Upper lobe of right lung (tissue), 1 donor: ENCODE data around the gene NEK5. TPM values are rescaled to one million over a fixed set of nuclear protein-coding genes. Genes with fewer than 3 reads are reported as not detected.
"Not testable (repeated sequence)": the region's sequence is repeated elsewhere in the genome, so short reads cannot be mapped to it uniquely, and the experiment has no call there.

Source experiments
- ATAC-seq: fragments of 200-7000 bp; cut with Tn5 transposase; one replicate; pipeline ENCODE4 v1.9.1; 2020; ENCODE audit warnings: mild to moderate bottlenecking, moderate library complexity
- DNase-seq: peaks from one replicate; pipeline ENCODE4 v3.0.0-alpha.2; 2020
- H3K27ac ChIP-seq: fragments of 200-600 bp; one replicate; pipeline ENCODE4 v1.8.0; 2022
- H3K27me3 ChIP-seq: fragments of 200-600 bp; one replicate; pipeline ENCODE4 v1.8.0; 2022; ENCODE audit warnings: mild to moderate bottlenecking
- H3K36me3 ChIP-seq: fragments of 200-600 bp; one replicate; pipeline ENCODE4 v1.8.0; 2022
- H3K4me1 ChIP-seq: fragments of 200-600 bp; one replicate; pipeline ENCODE4 v1.8.0; 2022
- H3K4me3 ChIP-seq: fragments of 200-600 bp; one replicate; pipeline ENCODE4 v1.8.0; 2022; ENCODE audit warnings: mild to moderate bottlenecking
- H3K9me3 ChIP-seq: fragments of 200-600 bp; one replicate; pipeline ENCODE4 v1.8.0; 2022
- intact Hi-C: fragments of 100-400 bp; cut with DNase I; formaldehyde crosslinking; loops from one replicate; pipeline ENCODE4 v1.11.0; 2022
- total RNA-seq: library from RNA; stranded (reverse); fragmentation: NEBNext Ultra II Directional; extraction: Animal tissue kit (Norgen Biotek cat#: 25700); gene quantifications from one replicate; pipeline ENCODE4 v1.2.1, GENCODE V29; 2021
- TF ChIP-seq, protein P1 (sequence below): fragments of 200-600 bp; IDR thresholded peaks from one replicate; pipeline ENCODE4 v1.8.0; 2022; ENCODE audit warnings: antibody characterized with exemption
- donor health status: DM: no; HTN: yes; CAD: no; lungs with severe emphysema.

The NEK5 gene
- total RNA-seq, 1 donor from 2014 or later, result 0.52 TPM

DNA sequence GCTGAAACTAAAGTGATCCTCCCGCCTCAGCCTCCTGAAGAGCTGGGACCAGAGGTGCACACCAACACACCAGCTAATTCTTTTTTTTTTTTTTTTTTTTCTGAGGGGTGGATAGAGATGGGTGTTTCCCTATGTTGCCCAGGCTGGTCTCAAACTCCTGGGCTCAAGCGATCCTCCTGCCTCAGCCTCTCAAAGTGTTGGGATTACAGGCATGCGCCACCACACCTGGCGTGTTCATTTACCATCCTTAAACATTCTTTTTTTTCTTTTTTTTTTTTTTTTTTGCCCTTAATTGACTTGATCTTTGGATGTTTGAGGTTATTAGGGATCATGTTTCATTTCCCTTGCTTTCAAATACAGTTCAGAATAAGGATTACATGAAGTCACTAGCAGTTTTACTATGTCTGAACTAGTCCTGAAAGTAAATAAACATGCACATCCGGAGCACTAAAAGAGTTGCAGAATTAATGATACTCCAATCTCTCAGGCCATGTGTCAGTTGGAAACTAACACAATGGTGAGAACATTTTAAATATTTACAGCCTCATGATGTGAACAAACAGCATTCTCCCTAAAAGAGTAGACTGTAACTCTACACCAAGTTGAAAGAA lies 94.2 kb downstream of the NEK5 start:
- intact Hi-C loops, result no loop called here
- Histone ChIP-seq H3K4me1 (no peaks in the 10 kb centered on the region), H3K36me3 (no peaks in the 10 kb centered on the region), H3K27ac (no peak overlapping the region), H3K9me3 (no peaks in the 10 kb centered on the region), H3K27me3 (no peaks in the 10 kb centered on the region), H3K4me3 (no peak overlapping the region)
- ATAC-seq (no peak), DNase-seq (no peak)
- TF ChIP-seq, protein P1, sequence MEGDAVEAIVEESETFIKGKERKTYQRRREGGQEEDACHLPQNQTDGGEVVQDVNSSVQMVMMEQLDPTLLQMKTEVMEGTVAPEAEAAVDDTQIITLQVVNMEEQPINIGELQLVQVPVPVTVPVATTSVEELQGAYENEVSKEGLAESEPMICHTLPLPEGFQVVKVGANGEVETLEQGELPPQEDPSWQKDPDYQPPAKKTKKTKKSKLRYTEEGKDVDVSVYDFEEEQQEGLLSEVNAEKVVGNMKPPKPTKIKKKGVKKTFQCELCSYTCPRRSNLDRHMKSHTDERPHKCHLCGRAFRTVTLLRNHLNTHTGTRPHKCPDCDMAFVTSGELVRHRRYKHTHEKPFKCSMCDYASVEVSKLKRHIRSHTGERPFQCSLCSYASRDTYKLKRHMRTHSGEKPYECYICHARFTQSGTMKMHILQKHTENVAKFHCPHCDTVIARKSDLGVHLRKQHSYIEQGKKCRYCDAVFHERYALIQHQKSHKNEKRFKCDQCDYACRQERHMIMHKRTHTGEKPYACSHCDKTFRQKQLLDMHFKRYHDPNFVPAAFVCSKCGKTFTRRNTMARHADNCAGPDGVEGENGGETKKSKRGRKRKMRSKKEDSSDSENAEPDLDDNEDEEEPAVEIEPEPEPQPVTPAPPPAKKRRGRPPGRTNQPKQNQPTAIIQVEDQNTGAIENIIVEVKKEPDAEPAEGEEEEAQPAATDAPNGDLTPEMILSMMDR, result no peak

DNA sequence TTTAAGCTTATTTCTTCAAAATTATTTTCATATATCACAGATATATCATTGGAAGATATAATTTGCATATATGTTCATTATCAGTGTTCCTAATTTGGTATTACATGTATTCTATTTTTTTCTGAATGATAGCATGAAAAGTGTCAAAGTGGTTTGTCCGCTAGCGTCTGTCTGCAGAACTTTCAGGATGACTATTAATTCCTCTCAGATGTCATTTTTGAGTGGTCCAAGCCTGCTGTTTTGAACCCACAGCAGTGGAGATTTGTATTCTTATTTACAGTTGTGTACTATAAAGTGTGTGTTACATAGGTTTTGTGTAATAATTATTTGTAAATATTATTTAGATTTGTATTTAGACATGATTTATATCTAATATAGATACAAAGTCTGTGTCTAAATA lies 95.8 kb downstream of the NEK5 start:
- intact Hi-C loops, result no loop called here
- H3K36me3 ChIP-seq, result peaks cover 11% of the 10 kb centered on the region
- DNase-seq, result no peak
- no peaks in the 10 kb centered on the region for H3K9me3 ChIP-seq
- H3K4me1 ChIP-seq, result no peaks in the 10 kb centered on the region
- TF ChIP-seq, protein P1, result no peak
- ATAC-seq, result no peak
- no peaks in the 10 kb centered on the region for H3K27me3 ChIP-seq
- H3K27ac ChIP-seq, result no peak overlapping the region
- H3K4me3 ChIP-seq, result no peak overlapping the region

DNA sequence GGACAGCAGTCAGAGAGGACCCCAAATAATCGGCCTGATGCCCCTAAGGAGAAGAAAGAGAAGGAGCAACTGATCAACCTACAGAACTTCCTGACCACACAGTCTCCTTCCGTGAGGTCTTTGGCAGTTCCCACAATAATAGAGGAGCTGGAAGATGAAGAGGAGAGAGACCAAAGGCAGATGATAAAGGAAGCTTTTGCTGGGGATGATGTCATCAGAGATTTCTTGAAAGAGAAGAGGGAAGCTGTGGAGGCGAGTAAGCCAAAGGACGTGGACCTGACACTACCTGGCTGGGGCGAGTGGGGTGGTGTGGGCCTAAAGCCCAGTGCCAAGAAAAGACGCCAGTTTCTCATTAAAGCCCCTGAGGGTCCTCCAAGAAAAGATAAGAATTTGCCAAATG lies 98.5 kb downstream of the NEK5 start:
- DNase-seq, H3K27ac ChIP-seq, H3K9me3 ChIP-seq, ATAC-seq, H3K4me3 ChIP-seq, H3K27me3 ChIP-seq, intact Hi-C loops, H3K4me1 ChIP-seq: not testable (repeated sequence)
- peaks cover 13% of the 10 kb centered on the region for H3K36me3 ChIP-seq

DNA sequence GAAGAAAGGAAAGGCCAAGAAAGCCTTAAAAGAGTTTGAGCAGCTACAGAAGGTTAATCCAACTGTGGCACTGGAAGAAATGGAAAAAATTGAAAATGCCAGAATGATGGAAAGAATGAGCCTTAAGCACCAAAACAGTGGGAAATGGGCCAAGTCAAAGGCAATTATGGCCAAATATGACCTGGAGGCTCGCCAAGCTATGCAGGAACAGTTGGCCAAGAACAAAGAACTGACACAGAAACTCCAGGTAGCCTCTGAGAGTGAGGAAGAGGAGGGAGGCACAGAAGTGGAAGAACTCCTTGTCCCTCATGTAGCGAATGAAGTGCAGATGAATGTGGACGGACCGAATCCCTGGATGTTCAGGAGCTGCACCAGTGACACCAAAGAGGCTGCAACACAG lies 99.3 kb downstream of the NEK5 start:
- peaks cover 21% of the 10 kb centered on the region for H3K36me3 ChIP-seq
- no peaks in the 10 kb centered on the region for H3K4me1 ChIP-seq
- H3K4me3 ChIP-seq, result no peak overlapping the region
- ATAC-seq, result no peak
- TF ChIP-seq, protein P1, result no peak
- H3K27me3 ChIP-seq, result no peaks in the 10 kb centered on the region
- DNase-seq, result no peak
- intact Hi-C loops, result no loop called here
- no peak overlapping the region for H3K27ac ChIP-seq
- H3K9me3 ChIP-seq, result no peaks in the 10 kb centered on the region

DNA sequence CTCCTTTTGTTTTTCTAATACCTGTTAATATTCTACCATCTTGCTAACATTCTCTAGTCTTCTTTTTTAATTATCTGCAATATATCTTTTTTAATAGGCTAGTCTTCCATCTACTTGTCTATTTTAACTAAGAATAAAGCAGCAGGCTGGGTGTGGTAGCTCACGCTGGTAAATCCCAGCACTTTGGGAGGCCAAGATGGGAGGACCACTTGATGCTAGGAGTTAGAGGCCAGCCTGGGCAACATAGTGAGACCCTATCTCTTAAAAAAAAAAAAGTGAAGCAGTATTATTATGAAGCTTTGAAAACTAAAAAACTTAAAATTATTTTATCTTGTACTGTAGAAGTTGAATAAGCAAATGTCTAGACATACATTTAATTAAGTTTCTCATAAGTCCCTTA lies 101.0 kb downstream of the NEK5 start:
- TF ChIP-seq, protein P1, result no peak
- DNase-seq (no peak), ATAC-seq (no peak)
- Histone ChIP-seq H3K36me3 (peaks cover 38% of the 10 kb centered on the region), H3K27ac (no peak overlapping the region), H3K4me3 (no peak overlapping the region), H3K27me3 (no peaks in the 10 kb centered on the region), H3K4me1 (no peaks in the 10 kb centered on the region), H3K9me3 (no peaks in the 10 kb centered on the region)
- intact Hi-C loops, result no loop called here

DNA sequence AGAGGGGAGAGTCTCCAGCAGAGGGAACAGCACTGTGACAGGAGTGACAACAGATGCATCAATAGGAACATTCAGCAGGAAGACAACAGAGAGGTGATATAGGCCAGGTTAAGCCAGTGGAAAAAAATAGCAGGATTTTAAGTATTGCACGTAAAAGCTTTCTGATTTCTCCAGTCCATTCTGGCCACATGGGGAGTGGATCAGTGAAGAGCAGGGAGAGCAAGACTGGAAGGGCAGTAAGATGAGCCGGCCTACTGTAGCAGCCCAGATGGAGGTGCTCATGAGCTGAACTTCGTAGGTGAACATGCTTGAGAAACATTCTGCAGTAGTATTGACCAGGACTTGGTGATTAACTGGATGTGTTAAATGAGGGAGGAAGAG lies 102.6 kb downstream of the NEK5 start:
- no peak overlapping the region for H3K27ac ChIP-seq
- intact Hi-C loops, result no loop called here
- no peak for ATAC-seq
- TF ChIP-seq, protein P1, result no peak
- H3K36me3 ChIP-seq, result peaks cover 40% of the 10 kb centered on the region
- no peaks in the 10 kb centered on the region for H3K27me3 ChIP-seq
- DNase-seq, result no peak
- no peaks in the 10 kb centered on the region for H3K4me1 ChIP-seq
- no peak overlapping the region for H3K4me3 ChIP-seq
- no peaks in the 10 kb centered on the region for H3K9me3 ChIP-seq
